Measurements from ENCODE around the gene PRDM12. TPM values are rescaled to one million over a fixed set of nuclear protein-coding genes. Genes with fewer than 3 reads are reported as not detected.

PRDM12 gene
- total RNA-seq, 1 experiment from 2014 or later = not detected

DNA sequence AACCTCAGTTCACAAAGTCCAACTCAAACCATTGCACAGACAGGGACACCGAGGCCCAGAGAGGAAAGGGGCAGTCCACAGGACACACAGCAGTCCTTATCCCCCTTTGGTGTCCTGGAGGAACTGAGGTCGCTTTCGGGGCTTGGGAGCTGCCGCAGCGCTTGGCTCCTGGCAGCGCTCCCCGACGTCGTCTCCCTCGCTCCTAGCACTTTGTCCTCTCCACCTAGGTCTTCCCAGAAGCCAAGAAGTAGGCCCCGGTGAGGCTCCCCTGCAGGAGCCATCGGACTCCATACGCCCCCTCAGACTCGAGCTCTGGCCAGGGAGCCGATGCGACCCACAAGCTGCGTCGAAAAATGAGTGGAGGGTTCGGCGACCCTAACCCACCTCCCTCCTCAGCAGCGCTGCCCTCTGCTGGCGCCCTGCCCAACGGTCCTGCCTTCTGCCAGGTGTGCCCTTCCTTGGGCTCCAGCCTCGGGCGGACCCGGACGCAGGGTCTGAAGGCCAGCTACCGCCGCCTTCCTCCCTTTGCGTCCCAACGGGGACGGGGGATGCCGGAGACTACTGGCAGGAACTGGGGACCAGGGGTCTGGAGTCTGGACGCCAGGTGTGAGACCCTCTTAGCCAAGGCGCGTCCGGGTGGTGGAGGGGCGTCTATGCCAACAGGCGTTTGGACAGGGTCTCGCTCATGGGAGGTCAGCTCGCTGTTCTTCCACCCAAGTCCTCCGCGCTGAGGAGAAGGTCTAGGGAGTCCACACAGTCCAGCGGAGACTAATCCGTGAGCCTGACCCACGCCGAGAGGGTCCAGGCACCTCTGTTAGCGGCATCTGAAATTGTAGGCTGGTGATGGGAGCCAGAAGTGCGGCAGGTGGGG is 2.1 kb upstream of the PRDM12 start:
- Histone ChIP-seq H3K23me2 (ENCODE audit: insufficient read length, low read depth, low read length, poor library complexity, severe bottlenecking) (peaks cover 18% of the 10 kb centered on the region), H3K56ac (ENCODE audit: insufficient read length, low read depth, low read length) (no peak overlapping the region), H2AK5ac (ENCODE audit: insufficient read length, low read length) (no peak overlapping the region), H3T11ph (ENCODE audit: low read length) (no peak overlapping the region), H4K5ac (ENCODE audit: insufficient read length, low read depth, low read length) (no peak overlapping the region), H3K14ac (ENCODE audit: insufficient read depth, low read length) (no peak overlapping the region), H3K27ac (ENCODE audit: insufficient read length, low read depth, low read length) (no peak overlapping the region), H2BK5ac (ENCODE audit: insufficient read length, low read length) (no peak overlapping the region), H3K4me1 (ENCODE audit: insufficient read depth, low read length) (no peaks in the 10 kb centered on the region; the same call in 1 of the 2 replicates), H2BK20ac (ENCODE audit: low read depth, low read length, poor library complexity, severe bottlenecking) (no peak overlapping the region), H3K79me1 (ENCODE audit: insufficient read depth, low read depth, low read length, poor library complexity, severe bottlenecking) (no peaks in the 10 kb centered on the region), H4K8ac (replicated peaks; ENCODE audit: insufficient read length, low read depth, low read length) (no peak overlapping the region), H2BK12ac (ENCODE audit: insufficient read length, low read depth, low read length) (no peak overlapping the region), H4K20me1 (ENCODE audit: control insufficient read depth, insufficient read depth, insufficient read length) (no peaks in the 10 kb centered on the region), H2BK15ac (ENCODE audit: low read depth, low read length) (no peak overlapping the region), H3K23ac (ENCODE audit: insufficient read length, low read depth, low read length) (no peak overlapping the region), H2AFZ (ENCODE audit: low read length) (no peak overlapping the region), H3K4ac (ENCODE audit: low read depth, low read length) (no peak overlapping the region), H3K4me2 (ENCODE audit: insufficient read depth, insufficient read length, low read length) (peak overlapping the region; percentile 4), H4K91ac (ENCODE audit: insufficient read length, low read depth, low read length) (no peak overlapping the region), H3K27me3 (ENCODE audit: insufficient read depth, low read length) (peaks cover 90% of the 10 kb centered on the region), H2BK120ac (ENCODE audit: low read depth, low read length, poor library complexity, severe bottlenecking) (no peak overlapping the region), H3K18ac (ENCODE audit: insufficient read length, low read depth, low read length) (no peak overlapping the region), H3K9ac (ENCODE audit: extremely low read depth, insufficient read length, low read length) (no peak overlapping the region), H3K9me3 (ENCODE audit: control insufficient read depth, low read depth, low read length) (no peaks in the 10 kb centered on the region), H3K79me2 (ENCODE audit: insufficient read depth, low read length) (no peaks in the 10 kb centered on the region)
- TF ChIP-seq, protein P1, sequence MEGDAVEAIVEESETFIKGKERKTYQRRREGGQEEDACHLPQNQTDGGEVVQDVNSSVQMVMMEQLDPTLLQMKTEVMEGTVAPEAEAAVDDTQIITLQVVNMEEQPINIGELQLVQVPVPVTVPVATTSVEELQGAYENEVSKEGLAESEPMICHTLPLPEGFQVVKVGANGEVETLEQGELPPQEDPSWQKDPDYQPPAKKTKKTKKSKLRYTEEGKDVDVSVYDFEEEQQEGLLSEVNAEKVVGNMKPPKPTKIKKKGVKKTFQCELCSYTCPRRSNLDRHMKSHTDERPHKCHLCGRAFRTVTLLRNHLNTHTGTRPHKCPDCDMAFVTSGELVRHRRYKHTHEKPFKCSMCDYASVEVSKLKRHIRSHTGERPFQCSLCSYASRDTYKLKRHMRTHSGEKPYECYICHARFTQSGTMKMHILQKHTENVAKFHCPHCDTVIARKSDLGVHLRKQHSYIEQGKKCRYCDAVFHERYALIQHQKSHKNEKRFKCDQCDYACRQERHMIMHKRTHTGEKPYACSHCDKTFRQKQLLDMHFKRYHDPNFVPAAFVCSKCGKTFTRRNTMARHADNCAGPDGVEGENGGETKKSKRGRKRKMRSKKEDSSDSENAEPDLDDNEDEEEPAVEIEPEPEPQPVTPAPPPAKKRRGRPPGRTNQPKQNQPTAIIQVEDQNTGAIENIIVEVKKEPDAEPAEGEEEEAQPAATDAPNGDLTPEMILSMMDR (conservative IDR thresholded peaks at IDR 0.05) = peak; percentile 51
- Mint-ChIP-seq H3K4me3 (peak overlapping the region in 1 of 2 experiments; percentile 83; a peak in 3 of 5 replicates), H3K9me3 (peaks cover 0 to 13% of the 10 kb centered on the region in 2 experiments; a peak in 3 of 5 replicates), H3K27ac (peak overlapping the region in 1 of 3 experiments; percentile 59; a peak in 1 of 7 replicates), H3K27me3 (ENCODE audit: low read depth) (peaks cover 100% of the 10 kb centered on the region), H3K4me1 (peaks cover 11 to 37% of the 10 kb centered on the region in 2 experiments), H3K36me3 (ENCODE audit: insufficient read depth in 1 of 3, low read depth in 3 of 3) (peaks cover 4 to 7% (median 5%) of the 10 kb centered on the region in 3 experiments; a peak in 4 of 7 replicates)
- WGBS (ENCODE audit: extremely low coverage, insufficient read length, low lambda C conversion rate) = no CpG with 5 or more reads among the region's 49 CpGs
- peak; percentile 67 for DNase-seq
